ENCODE results near the gene KRTAP19-3. TPM values are rescaled to one million over a fixed set of nuclear protein-coding genes. Genes with fewer than 3 reads are reported as not detected.

The KRTAP19-3 gene
- total RNA-seq, 1 donor from 2014 or later, result not detected

GRCh38 chr21:30444204-30444603 is 47.6 kb downstream of the KRTAP19-3 start:
- Histone ChIP-seq H3K4me1 (ENCODE audit: insufficient read depth, low read length) (no peaks in the 10 kb centered on the region), H3K27ac (ENCODE audit: low read depth, low read length) (no peak overlapping the region), H3K9ac (ENCODE audit: low read length) (no peak overlapping the region), H3K27me3 (ENCODE audit: insufficient read depth, low read length) (no peaks in the 10 kb centered on the region), H3K4me2 (ENCODE audit: low read length) (no peak overlapping the region), H3K79me2 (ENCODE audit: insufficient read depth, low read length) (no peaks in the 10 kb centered on the region), H3K4me3 (ENCODE audit: insufficient read depth, low read depth, low read length) (no peak overlapping the region), H4K20me1 (ENCODE audit: insufficient read depth, low read length) (no peaks in the 10 kb centered on the region), H2AFZ (ENCODE audit: low read depth, low read length) (no peak overlapping the region), H3K9me3 (ENCODE audit: insufficient read depth, low read depth, low read length) (peaks cover 2% of the 10 kb centered on the region), H3K36me3 (ENCODE audit: insufficient read depth, low read length) (no peaks in the 10 kb centered on the region)
- no peaks in the 10 kb centered on the region for H3K27me3 Mint-ChIP-seq (ENCODE audit: low read depth, unreplicated experiment)
- no peak overlapping the region for H3K4me3 Mint-ChIP-seq (ENCODE audit: unreplicated experiment)
- no peaks in the 10 kb centered on the region for H3K36me3 Mint-ChIP-seq (ENCODE audit: low read depth, unreplicated experiment)
- DNase-seq (ENCODE audit: low read depth), result no peak
- FAIRE-seq, result no peak
- TF ChIP-seq, protein P1, sequence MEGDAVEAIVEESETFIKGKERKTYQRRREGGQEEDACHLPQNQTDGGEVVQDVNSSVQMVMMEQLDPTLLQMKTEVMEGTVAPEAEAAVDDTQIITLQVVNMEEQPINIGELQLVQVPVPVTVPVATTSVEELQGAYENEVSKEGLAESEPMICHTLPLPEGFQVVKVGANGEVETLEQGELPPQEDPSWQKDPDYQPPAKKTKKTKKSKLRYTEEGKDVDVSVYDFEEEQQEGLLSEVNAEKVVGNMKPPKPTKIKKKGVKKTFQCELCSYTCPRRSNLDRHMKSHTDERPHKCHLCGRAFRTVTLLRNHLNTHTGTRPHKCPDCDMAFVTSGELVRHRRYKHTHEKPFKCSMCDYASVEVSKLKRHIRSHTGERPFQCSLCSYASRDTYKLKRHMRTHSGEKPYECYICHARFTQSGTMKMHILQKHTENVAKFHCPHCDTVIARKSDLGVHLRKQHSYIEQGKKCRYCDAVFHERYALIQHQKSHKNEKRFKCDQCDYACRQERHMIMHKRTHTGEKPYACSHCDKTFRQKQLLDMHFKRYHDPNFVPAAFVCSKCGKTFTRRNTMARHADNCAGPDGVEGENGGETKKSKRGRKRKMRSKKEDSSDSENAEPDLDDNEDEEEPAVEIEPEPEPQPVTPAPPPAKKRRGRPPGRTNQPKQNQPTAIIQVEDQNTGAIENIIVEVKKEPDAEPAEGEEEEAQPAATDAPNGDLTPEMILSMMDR (IDR thresholded peaks at IDR 0.05; ENCODE audit: insufficient read depth, low read depth, low read length), result no peak
- no peak for TF ChIP-seq EZH2 (IDR thresholded peaks at IDR 0.05; ENCODE audit: insufficient read depth, low read length)
- H3K9me3 Mint-ChIP-seq (ENCODE audit: unreplicated experiment), result no peaks in the 10 kb centered on the region
- no peak overlapping the region for H3K27ac Mint-ChIP-seq (ENCODE audit: unreplicated experiment)
- no peaks in the 10 kb centered on the region for H3K4me1 Mint-ChIP-seq (ENCODE audit: low read depth, unreplicated experiment)

GRCh38 chr21:30443226-30443625 is 48.6 kb downstream of the KRTAP19-3 start:
- H3K36me3 Mint-ChIP-seq (ENCODE audit: low read depth, unreplicated experiment), result no peaks in the 10 kb centered on the region
- Histone ChIP-seq H3K4me3 (ENCODE audit: insufficient read depth, low read depth, low read length) (no peak overlapping the region), H3K4me1 (ENCODE audit: insufficient read depth, low read length) (no peaks in the 10 kb centered on the region), H3K79me2 (ENCODE audit: insufficient read depth, low read length) (no peaks in the 10 kb centered on the region), H3K36me3 (ENCODE audit: insufficient read depth, low read length) (no peaks in the 10 kb centered on the region), H3K9me3 (ENCODE audit: insufficient read depth, low read depth, low read length) (peaks cover 2% of the 10 kb centered on the region), H4K20me1 (ENCODE audit: insufficient read depth, low read length) (no peaks in the 10 kb centered on the region), H3K27me3 (ENCODE audit: insufficient read depth, low read length) (no peaks in the 10 kb centered on the region), H3K27ac (ENCODE audit: low read depth, low read length) (no peak overlapping the region), H2AFZ (ENCODE audit: low read depth, low read length) (no peak overlapping the region), H3K4me2 (ENCODE audit: low read length) (no peak overlapping the region), H3K9ac (ENCODE audit: low read length) (no peak overlapping the region)
- H3K4me1 Mint-ChIP-seq (ENCODE audit: low read depth, unreplicated experiment), result no peaks in the 10 kb centered on the region
- H3K9me3 Mint-ChIP-seq (ENCODE audit: unreplicated experiment), result no peaks in the 10 kb centered on the region
- DNase-seq (ENCODE audit: low read depth) (no peak), FAIRE-seq (no peak)
- H3K4me3 Mint-ChIP-seq (ENCODE audit: unreplicated experiment), result no peak overlapping the region
- TF ChIP-seq EZH2 (IDR thresholded peaks at IDR 0.05; ENCODE audit: insufficient read depth, low read length), result no peak
- H3K27ac Mint-ChIP-seq (ENCODE audit: unreplicated experiment), result no peak overlapping the region
- no peaks in the 10 kb centered on the region for H3K27me3 Mint-ChIP-seq (ENCODE audit: low read depth, unreplicated experiment)

Other genes starting within 250 kb of the KRTAP19-3 start
- gene KRTAP24-1, start 209.1 kb downstream of the KRTAP19-3 start, total RNA-seq, result not detected in 2 replicates
- gene KRTAP25-1, start 202.5 kb downstream of the KRTAP19-3 start, total RNA-seq, result not detected in 2 replicates
- not detected in 2 replicates for gene KRTAP26-1, start 171.7 kb downstream of the KRTAP19-3 start, total RNA-seq
- gene KRTAP27-1, start 154.3 kb downstream of the KRTAP19-3 start, total RNA-seq, result not detected in 2 replicates
- not detected in 2 replicates for gene KRTAP23-1, start 143.4 kb downstream of the KRTAP19-3 start, total RNA-seq
- not detected in 2 replicates for gene KRTAP13-2, start 119.7 kb downstream of the KRTAP19-3 start, total RNA-seq
- gene KRTAP13-1, start 96.0 kb downstream of the KRTAP19-3 start, total RNA-seq, result not detected in 2 replicates
- gene KRTAP13-3, start 66.1 kb downstream of the KRTAP19-3 start, total RNA-seq, result not detected in 2 replicates
- gene KRTAP13-4, start 61.8 kb downstream of the KRTAP19-3 start, total RNA-seq, result not detected in 2 replicates
- not detected in 2 replicates for gene KRTAP15-1, start 51.7 kb downstream of the KRTAP19-3 start, total RNA-seq
- not detected in 2 replicates for gene KRTAP19-1, start 11.6 kb downstream of the KRTAP19-3 start, total RNA-seq
- gene KRTAP19-2, start 4.6 kb downstream of the KRTAP19-3 start, total RNA-seq, result not detected in 2 replicates
- gene KRTAP19-4, start 5.2 kb upstream of the KRTAP19-3 start, total RNA-seq, result not detected in 2 replicates
- gene KRTAP19-5, start 10.1 kb upstream of the KRTAP19-3 start, total RNA-seq, result not detected in 2 replicates
- gene KRTAP19-6, start 49.9 kb upstream of the KRTAP19-3 start, total RNA-seq, result not detected in 2 replicates
- gene KRTAP19-7, start 69.3 kb upstream of the KRTAP19-3 start, total RNA-seq, result not detected in 2 replicates
- gene KRTAP22-2, start 98.4 kb upstream of the KRTAP19-3 start, total RNA-seq, result not detected in 2 replicates
- gene KRTAP6-3, start 100.4 kb upstream of the KRTAP19-3 start, total RNA-seq, result not detected in 2 replicates
- not detected in 2 replicates for gene KRTAP6-2, start 106.9 kb upstream of the KRTAP19-3 start, total RNA-seq
- gene KRTAP22-1, start 109.1 kb upstream of the KRTAP19-3 start, total RNA-seq, result not detected in 2 replicates
- gene KRTAP6-1, start 121.9 kb upstream of the KRTAP19-3 start, total RNA-seq, result not detected in 2 replicates
- gene KRTAP20-1, start 124.4 kb upstream of the KRTAP19-3 start, total RNA-seq, result not detected in 2 replicates
- not detected in 2 replicates for gene KRTAP20-4, start 128.6 kb upstream of the KRTAP19-3 start, total RNA-seq
- gene KRTAP20-2, start 143.2 kb upstream of the KRTAP19-3 start, total RNA-seq, result not detected in 2 replicates
- gene KRTAP20-3, start 150.9 kb upstream of the KRTAP19-3 start, total RNA-seq, result not detected in 2 replicates
- gene KRTAP21-3, start 226.8 kb upstream of the KRTAP19-3 start, total RNA-seq, result not detected in 2 replicates

Measured in astrocyte (in vitro differentiated cells and primary cell).